Kidney (tissue), 14 donors: Measurements from ENCODE around the gene RMDN2. TPM values are rescaled to one million over a fixed set of nuclear protein-coding genes. Genes with fewer than 3 reads are reported as not detected.

ENCODE experiments used
- DNase-seq, 5 donors: peaks; one replicate each; pipeline ENCODE4 v3.0.0-alpha.2; 2013 to 2020
- FAIRE-seq: peaks from 2 replicates; lab custom pipeline; 2012; peaks lifted over from hg19 to GRCh38; lab: Jason Lieb, UNC
- H3K27ac ChIP-seq, 2 donors: one replicate each; pipeline ENCODE4 v1.7.0; 2013; ENCODE audit warnings: low read depth in 2 of 2, low read length in 2 of 2, inconsistent platforms in 1 of 2
- H3K27me3 ChIP-seq: one replicate; pipeline ENCODE4 v1.7.1; 2013; ENCODE audit warnings: low read length, inconsistent platforms; ENCODE audit not compliant: control insufficient read depth, insufficient read depth
- H3K36me3 ChIP-seq, 3 donors: one replicate each; pipeline versions ENCODE4 v1.7.0 to v1.7.1; 2013; ENCODE audit warnings: low read length in 3 of 3, control low read depth in 1 of 3, inconsistent platforms in 1 of 3; ENCODE audit not compliant: insufficient read depth in 3 of 3, control insufficient read depth in 2 of 3
- H3K4me1 ChIP-seq, 3 donors: one replicate each; pipeline versions ENCODE4 v1.7.0 to v1.7.1; 2013; ENCODE audit warnings: low read length in 3 of 3, inconsistent platforms in 1 of 3, low read depth in 1 of 3; ENCODE audit not compliant: control insufficient read depth in 2 of 3, insufficient read depth in 2 of 3
- H3K4me3 ChIP-seq, 3 donors: one replicate each; pipeline versions ENCODE4 v1.7.0 to v1.8.1; 2013; ENCODE audit warnings: low read length in 3 of 3, control low read depth in 1 of 3, inconsistent platforms in 1 of 3
- H3K9ac ChIP-seq, 3 donors: one replicate each; pipeline versions ENCODE4 v1.7.0 to v1.7.1; 2013; ENCODE audit warnings: low read length in 3 of 3, control low read depth in 1 of 3, inconsistent platforms in 1 of 3
- H3K9me3 ChIP-seq, 3 donors: one replicate each; pipeline versions ENCODE4 v1.7.0 to v1.7.1; 2013; ENCODE audit warnings: low read length in 3 of 3, control low read depth in 1 of 3, inconsistent platforms in 1 of 3; ENCODE audit not compliant: control insufficient read depth in 2 of 3, insufficient read depth in 1 of 3
- CTCF ChIP-seq: IDR thresholded peaks from 3 replicates; pipeline ENCODE4 v1.5.1; 2012; ENCODE audit warnings: mild to moderate bottlenecking, moderate library complexity, borderline replicate concordance; ENCODE audit not compliant: insufficient read depth; ENCODE audit errors: extremely low read depth
- intact Hi-C: fragments of 100-400 bp; cut with DNase I; formaldehyde crosslinking; loops from one replicate; pipeline ENCODE4 v1.11.1; 2022
- polyA plus RNA-seq: library from polyadenylated mRNA; stranded (reverse); fragments of 350-450 nt; fragmentation: Illumina TruSeq; extraction: RNeasy Lipid Tissue Mini Kit (QIAGEN cat#74804); gene quantifications from one replicate; pipeline ENCODE4 v1.2.3, GENCODE V29; 2014; ENCODE audit warnings: low read depth, low replicate concordance; ENCODE audit not compliant: insufficient read depth
- total RNA-seq: library from RNA; stranded (reverse); fragmentation: NEBNext Ultra II Directional; extraction: Animal tissue kit (Norgen Biotek cat#: 25700); gene quantifications from one replicate; pipeline ENCODE4 v1.2.1, GENCODE V29; 2021
- donor health status: control.
- donor health status: control.
- donor health status: control.
- donor health status: control.
- donor health status: control.
- donor health status: DM: yes; HTN: yes; CAD: no.
- donor health status: Normal renal cell carcinoma (clear cell type).

Gene RMDN2
- total and polyA plus RNA-seq, 2 donors from 2014 or later = 7.9 to 10.5 TPM

- no peak overlapping the region for H3K9ac ChIP-seq
Measured at GRCh38 chr2:37877457-37878315, 47.4 kb upstream of the RMDN2 start.

GRCh38 chr2:37878536-37878935 lies 46.6 kb upstream of the RMDN2 start:
- intact Hi-C loops = no loop called here
- DNase-seq = no peak

More at GRCh38 chr2:37877457-37878315, 47.4 kb upstream of the RMDN2 start:
- TF ChIP-seq CTCF = peak; percentile 79
- H3K27ac ChIP-seq = no peak overlapping the region
- H3K4me3 ChIP-seq = no peak overlapping the region
- H3K9me3 ChIP-seq = no peaks in the 10 kb centered on the region
- DNase-seq = peak in 2 of 5 donors; percentile 82 to 87
- FAIRE-seq = peak; percentile 98
- H3K36me3 ChIP-seq = no peaks in the 10 kb centered on the region
- intact Hi-C loops = no loop called here
- no peaks in the 10 kb centered on the region for H3K27me3 ChIP-seq
- no peaks in the 10 kb centered on the region for H3K4me1 ChIP-seq

GRCh38 chr2:37880551-37880950 lies 44.5 kb upstream of the RMDN2 start:
- H3K4me3 ChIP-seq = no peak overlapping the region
- no peaks in the 10 kb centered on the region for H3K9me3 ChIP-seq
- no peak overlapping the region for H3K9ac ChIP-seq
- no peaks in the 10 kb centered on the region for H3K36me3 ChIP-seq
- no peaks in the 10 kb centered on the region for H3K4me1 ChIP-seq
- H3K27me3 ChIP-seq = no peaks in the 10 kb centered on the region
- intact Hi-C loops = loop anchor here (10.0 kb wide), 1 partner anchor 466 kb away; no protein-coding TSS in a partner anchor
- no peak for TF ChIP-seq CTCF
- DNase-seq (no peak), FAIRE-seq (no peak)
- H3K27ac ChIP-seq = no peak overlapping the region

More at GRCh38 chr2:37878536-37878935, 46.6 kb upstream of the RMDN2 start:
- H3K9ac ChIP-seq = no peak overlapping the region
- no peak for FAIRE-seq
- no peak for TF ChIP-seq CTCF
- H3K27ac ChIP-seq = no peak overlapping the region
- no peaks in the 10 kb centered on the region for H3K27me3 ChIP-seq
- H3K4me1 ChIP-seq = no peaks in the 10 kb centered on the region
- no peak overlapping the region for H3K4me3 ChIP-seq
- H3K36me3 ChIP-seq = no peaks in the 10 kb centered on the region
- H3K9me3 ChIP-seq = no peaks in the 10 kb centered on the region
